Mesenteric fat pad (tissue), 1 donor: ENCODE data around the gene SLC4A2. TPM values are rescaled to one million over a fixed set of nuclear protein-coding genes. Genes with fewer than 3 reads are reported as not detected.
"Not testable (repeated sequence)": the region's sequence is repeated elsewhere in the genome, so short reads cannot be mapped to it uniquely, and the experiment has no call there.

Experiments
- DNase-seq: peaks from one replicate; pipeline ENCODE4 v3.0.0-alpha.2; 2020; ENCODE audit warnings: low spot score
- total RNA-seq: library from RNA; stranded (reverse); fragmentation: NEBNext Ultra II Directional; extraction: Animal tissue kit (Norgen Biotek cat#: 25700); gene quantifications from one replicate; pipeline ENCODE4 v1.2.1, GENCODE V29; 2021
- donor health status: DM: yes; HTN: yes; CAD: no.

SLC4A2 gene
- total RNA-seq, 1 donor from 2014 or later = 130 TPM

GRCh38 chr7:151025924-151026671, 33.3 kb upstream of the SLC4A2 start:
- DNase-seq = no peak

GRCh38 chr7:151026771-151027727, 32.3 kb upstream of the SLC4A2 start:
- DNase-seq = not testable (repeated sequence)

- DNase-seq = not testable (repeated sequence)
Observed at GRCh38 chr7:151027728-151028130, 31.7 kb upstream of the SLC4A2 start.

GRCh38 chr7:151028131-151028947, 31.1 kb upstream of the SLC4A2 start, which contains the start of gene ABCB8:
Gene ABCB8 (plus strand): TSS chr7:151028450. CDS start chr7:151028516, 66 bp downstream.
- DNase-seq = peak; percentile 96

- DNase-seq = no peak
Observed at GRCh38 chr7:151028948-151029501, 30.4 kb upstream of the SLC4A2 start.

GRCh38 chr7:151031011-151031410, 28.4 kb upstream of the SLC4A2 start:
- DNase-seq = no peak

- DNase-seq = no peak
Observed at GRCh38 chr7:151032936-151033863, 26.2 kb upstream of the SLC4A2 start.

GRCh38 chr7:151033864-151034249, 25.5 kb upstream of the SLC4A2 start:
- DNase-seq = no peak

GRCh38 chr7:151034312-151035025, 24.9 kb upstream of the SLC4A2 start:
- DNase-seq = no peak

- no peak for DNase-seq
Observed at GRCh38 chr7:151035026-151035717, 24.2 kb upstream of the SLC4A2 start.

- DNase-seq = no peak
Observed at GRCh38 chr7:151035902-151036301, 23.5 kb upstream of the SLC4A2 start.

GRCh38 chr7:151038951-151039849, 20.2 kb upstream of the SLC4A2 start:
- DNase-seq = peak; percentile 94

GRCh38 chr7:151039850-151040548, 19.4 kb upstream of the SLC4A2 start:
- no peak for DNase-seq

GRCh38 chr7:151040616-151041375, 18.6 kb upstream of the SLC4A2 start:
- no peak for DNase-seq

GRCh38 chr7:151043449-151043848, 15.9 kb upstream of the SLC4A2 start:
- DNase-seq = not testable (repeated sequence)

GRCh38 chr7:151043959-151044358, 15.4 kb upstream of the SLC4A2 start:
- DNase-seq = no peak
